Sciatic nerve (tissue), 2 donors: ENCODE measurements around the gene TUBB2B. TPM values are rescaled to one million over a fixed set of nuclear protein-coding genes. Genes with fewer than 3 reads are reported as not detected.
"Not testable (repeated sequence)": the region's sequence is repeated elsewhere in the genome, so short reads cannot be mapped to it uniquely, and the experiment has no call there.

ENCODE experiments used
- ATAC-seq: fragments of 200-7000 bp; cut with Tn5 transposase; one replicate; pipeline ENCODE4 v1.9.1; 2020; ENCODE audit warnings: mild to moderate bottlenecking, moderate library complexity
- DNase-seq: peaks from one replicate; pipeline ENCODE4 v3.0.0-alpha.2; 2020; ENCODE audit warnings: low spot score
- intact Hi-C: fragments of 100-400 bp; cut with DNase I; formaldehyde crosslinking; loops from one replicate; pipeline ENCODE4 v1.14.2; 2022
- total RNA-seq: library from RNA; stranded (reverse); fragmentation: NEBNext Ultra II Directional; extraction: Animal tissue kit (Norgen Biotek cat#: 25700); gene quantifications from one replicate; pipeline ENCODE4 v1.2.1, GENCODE V29; 2021
- donor health status: DM: no; HTN: no; CAD: no.
- donor health status: DM: no; HTN: no; CAD: no.

TUBB2B gene
- total RNA-seq, 1 donor from 2014 or later, result 39.4 TPM

DNA sequence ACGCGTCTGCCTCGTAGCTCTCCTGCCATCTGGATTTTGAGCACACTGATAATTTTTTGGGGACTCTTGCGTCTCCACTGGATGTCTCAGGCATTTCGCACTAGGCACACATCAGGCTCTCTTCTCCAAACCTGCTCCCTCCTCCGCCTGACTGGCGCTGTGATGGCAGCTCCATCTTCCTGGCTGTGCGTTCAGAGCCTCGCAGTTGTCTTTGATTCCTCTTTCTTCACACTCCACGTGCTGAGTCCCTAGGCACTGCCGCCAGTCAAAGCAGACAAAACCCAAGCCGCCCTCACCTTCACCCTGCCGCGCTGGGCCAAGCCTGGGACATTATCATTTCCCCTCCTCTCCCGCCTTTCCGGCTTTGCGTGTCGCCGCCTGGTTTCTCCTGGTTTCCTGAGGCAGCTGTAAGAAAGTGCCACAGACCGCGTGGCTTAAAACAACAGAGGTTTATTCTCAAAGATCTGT is 32.1 kb upstream of the TUBB2B start:
- intact Hi-C loops, result loop anchor here (5.0 to 10.0 kb wide), 2 partner anchors 95 to 137 kb away; no protein-coding TSS in a partner anchor
- ATAC-seq (no peak), DNase-seq (no peak)

DNA sequence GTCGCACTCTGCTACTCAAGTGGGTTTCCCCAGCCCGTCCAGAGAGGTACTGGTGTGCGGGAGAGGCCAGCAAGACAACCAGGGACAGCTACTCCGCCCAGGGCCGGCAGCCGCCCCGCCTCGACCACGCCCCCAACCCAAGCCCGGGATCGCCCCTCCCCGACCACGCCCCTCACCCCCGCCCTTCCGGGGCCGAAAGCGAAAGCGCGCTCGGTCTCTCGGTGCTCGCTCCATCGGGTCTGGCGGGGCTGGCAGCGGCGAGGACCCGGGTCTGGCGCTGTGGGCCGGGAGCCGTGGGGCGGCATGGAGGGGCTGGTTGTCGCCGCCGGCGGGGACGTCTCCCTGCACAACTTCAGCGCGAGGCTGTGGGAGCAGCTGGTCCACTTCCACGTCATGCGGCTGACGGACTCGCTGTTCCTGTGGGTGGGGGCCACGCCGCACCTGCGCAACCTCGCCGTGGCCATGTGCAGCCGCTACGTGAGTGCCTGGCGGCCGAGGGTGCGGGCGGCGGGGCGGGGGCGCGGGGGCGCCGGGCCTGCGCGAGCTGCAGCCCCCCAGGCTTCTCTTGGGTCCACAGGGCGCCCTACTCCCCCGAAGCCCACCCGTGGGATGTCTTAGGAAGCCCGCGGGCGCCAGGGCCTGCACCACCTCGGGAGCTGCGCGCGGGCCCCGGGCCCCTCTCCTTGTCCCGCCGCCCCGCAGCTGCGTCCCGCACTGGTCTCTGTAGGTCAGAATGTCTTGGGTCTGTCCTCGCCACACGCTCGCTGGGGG is 31.5 kb upstream of the TUBB2B start, which contains the start of gene PSMG4:
PSMG4 (plus strand) TSS at position 228 of the 771 bp plus-strand sequence; CDS start at position 304, 76 bp downstream.
- DNase-seq, result peak; percentile 99
- ATAC-seq, result peak; percentile 98
- intact Hi-C loops, result loop anchor here (5.0 to 10.0 kb wide), 2 partner anchors 94 to 137 kb away; no protein-coding TSS in a partner anchor

DNA sequence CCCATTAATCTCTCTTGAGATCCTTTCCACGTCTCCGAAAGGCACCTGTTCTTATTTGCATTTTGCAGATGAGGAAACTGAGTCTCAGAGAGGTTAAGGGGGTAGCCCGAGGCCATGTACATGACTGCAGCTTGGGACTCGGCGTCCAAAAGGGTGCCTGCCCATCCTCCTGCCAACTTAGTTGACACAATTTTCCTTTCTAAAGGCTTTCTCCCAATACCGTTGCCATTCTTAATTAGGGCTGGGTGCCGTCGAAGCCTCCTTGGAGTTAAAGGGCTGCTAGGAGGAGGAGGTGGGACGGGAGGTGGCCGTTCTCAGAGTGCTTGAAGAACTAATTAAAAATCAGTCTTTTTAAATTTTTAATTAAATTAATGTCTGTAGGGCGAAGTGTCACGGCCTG is 30.7 kb upstream of the TUBB2B start:
- DNase-seq (no peak), ATAC-seq (no peak)
- intact Hi-C loops, result loop anchor here (5.0 to 10.0 kb wide), 2 partner anchors 93 to 136 kb away; no protein-coding TSS in a partner anchor

DNA sequence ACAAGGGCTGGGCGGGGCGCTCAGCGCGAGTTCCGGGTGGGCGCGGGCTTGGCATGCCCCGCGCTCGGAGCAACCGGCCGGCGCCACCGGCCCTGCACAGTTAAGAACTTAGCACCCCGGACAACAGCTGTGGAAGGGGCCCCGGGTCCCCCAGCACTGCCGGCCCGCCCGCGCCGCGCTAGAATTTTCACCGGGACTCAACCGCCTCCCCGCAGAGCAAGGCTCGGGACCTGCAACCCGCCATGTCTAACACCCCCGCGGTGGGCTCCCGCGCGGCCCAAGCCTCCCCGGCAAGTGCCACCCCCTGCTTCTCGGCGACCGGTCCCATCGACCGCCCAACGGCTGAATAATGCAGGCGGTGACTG is 26.1 kb upstream of the TUBB2B start:
- DNase-seq (no peak), ATAC-seq (no peak)
- intact Hi-C loops, result loop anchor here (10.0 kb wide), 1 partner anchor 89 kb away; no protein-coding TSS in a partner anchor

DNA sequence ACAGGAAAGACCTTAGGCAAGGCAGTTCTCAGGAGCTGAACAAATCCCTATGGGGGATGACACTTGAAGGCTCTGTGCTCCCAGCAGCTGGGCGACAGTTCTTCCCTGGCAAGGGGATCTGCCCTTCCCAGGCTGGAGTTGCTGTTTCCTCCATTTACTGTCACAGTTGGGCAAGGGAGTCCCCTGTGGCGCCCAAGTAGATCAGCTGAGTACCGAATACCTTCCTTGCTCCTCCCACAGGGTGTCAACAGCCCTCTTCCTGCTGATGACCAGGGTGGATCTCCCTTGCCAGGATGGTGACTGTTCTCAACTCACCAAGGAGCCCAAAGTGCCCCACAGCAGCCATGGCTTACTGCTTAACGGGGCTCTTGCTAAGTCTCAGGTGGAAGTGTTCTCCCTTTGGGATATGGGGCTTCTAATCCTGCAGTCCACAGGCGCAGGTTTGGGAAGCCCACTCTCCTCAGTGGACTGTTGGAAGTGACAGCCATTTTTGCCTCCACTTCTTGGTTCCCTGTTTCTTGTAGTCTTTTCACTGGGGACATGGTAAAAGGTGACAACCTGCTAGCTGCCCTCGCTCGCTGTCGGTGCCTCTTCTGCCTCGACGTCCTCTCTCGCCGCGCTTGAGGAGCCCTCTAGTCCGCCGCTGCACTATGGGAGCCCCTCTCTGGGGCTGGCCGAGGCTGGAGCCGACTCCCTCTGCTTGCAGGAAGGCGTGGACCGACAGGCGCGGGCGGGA is 25.6 kb upstream of the TUBB2B start:
- intact Hi-C loops, result loop anchor here (10.0 kb wide), 1 partner anchor 88 kb away; no protein-coding TSS in a partner anchor

DNA sequence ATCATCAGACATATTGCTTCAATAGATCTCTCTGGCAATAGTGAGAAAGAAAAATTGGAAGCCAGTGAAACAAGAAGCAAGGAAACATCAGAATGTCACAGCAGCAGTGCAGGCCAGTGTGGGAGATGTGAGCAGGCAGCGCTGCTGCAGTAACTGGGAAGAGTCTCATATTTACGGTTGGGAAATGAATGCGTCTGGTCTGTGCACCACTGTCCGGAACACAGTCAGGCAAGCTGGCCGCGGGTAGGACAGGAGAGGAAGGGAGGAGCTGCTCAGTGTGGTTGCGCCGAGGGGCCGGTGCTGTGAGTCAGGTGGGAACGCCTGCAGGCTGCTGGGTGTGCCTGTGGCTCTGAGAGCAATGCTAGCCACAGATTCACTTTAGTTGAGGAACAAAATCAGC is 24.9 kb upstream of the TUBB2B start:
- no peak for DNase-seq
- intact Hi-C loops, result loop anchor here (10.0 kb wide), 1 partner anchor 88 kb away; no protein-coding TSS in a partner anchor
- no peak for ATAC-seq

More for the DNA sequence above, 25.6 kb upstream of the TUBB2B start:
- ATAC-seq, result no peak
- DNase-seq, result no peak

DNA sequence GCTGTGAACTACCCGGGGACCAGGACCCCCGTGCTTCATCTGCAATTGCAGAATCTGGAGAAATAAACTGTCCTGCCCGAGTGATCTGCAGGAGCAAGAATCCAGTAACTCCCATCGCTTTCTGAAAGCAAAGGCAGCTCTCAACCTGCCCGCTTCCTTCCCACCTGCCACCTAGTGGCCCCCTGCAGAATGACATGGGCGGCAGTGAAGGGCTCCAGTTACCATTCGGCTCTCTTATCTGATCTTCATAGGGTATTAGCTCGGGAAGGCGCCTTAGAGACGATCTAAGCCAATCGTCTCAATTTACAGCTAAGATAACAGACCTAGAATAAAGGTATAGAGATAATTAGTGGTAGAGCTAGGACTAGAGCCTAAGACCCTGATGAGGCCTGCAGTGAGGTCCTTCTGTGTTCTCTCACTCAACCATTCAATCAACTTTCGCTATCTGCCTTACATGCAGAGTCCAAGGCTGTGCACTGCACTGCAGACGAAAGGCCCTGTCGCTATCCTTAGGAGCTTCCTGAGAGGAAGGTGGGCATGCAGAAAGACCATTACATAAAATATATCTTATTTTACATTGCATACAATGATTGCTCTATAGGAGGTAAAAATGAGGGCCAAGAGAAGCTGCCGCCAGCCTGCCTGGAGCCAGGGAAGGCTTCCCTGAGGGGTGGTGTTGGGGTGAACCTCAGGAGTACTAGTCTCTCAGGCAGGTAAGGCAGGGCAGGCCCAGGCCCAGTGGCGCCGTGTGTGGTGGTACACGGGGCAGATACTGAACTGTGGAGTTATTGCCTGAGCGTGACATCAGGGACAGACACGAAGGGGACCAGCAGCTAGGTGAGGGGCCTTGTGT is 24.2 kb upstream of the TUBB2B start:
- peak; percentile 92 for DNase-seq
- peak; percentile 78 for ATAC-seq
- intact Hi-C loops, result loop anchor here (10.0 kb wide), 1 partner anchor 87 kb away; no protein-coding TSS in a partner anchor

DNA sequence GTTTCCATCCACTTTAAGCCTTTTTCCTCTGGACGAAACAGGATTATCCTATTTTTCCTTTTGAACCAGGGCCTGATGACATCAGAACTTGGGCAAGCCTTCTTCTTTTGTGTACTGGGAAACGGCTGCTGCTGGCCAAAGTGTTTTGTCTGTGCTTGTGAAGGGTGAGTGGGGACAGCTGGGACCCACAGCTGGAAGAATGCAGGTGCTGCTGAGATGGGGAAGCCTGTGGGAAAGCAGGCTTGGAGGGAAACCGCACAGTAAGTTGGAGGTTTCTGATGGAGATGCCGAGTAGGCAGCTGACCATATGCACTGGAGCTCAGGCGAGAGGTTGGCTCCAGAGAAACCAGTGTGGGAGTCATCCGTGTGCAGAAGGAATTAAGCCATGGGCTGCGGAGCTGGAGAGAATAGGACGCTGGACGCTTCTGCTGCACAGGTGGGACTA is 22.8 kb upstream of the TUBB2B start:
- ATAC-seq (no peak), DNase-seq (no peak)
- intact Hi-C loops, result loop anchor here (10.0 kb wide), 1 partner anchor 85 kb away; no protein-coding TSS in a partner anchor

DNA sequence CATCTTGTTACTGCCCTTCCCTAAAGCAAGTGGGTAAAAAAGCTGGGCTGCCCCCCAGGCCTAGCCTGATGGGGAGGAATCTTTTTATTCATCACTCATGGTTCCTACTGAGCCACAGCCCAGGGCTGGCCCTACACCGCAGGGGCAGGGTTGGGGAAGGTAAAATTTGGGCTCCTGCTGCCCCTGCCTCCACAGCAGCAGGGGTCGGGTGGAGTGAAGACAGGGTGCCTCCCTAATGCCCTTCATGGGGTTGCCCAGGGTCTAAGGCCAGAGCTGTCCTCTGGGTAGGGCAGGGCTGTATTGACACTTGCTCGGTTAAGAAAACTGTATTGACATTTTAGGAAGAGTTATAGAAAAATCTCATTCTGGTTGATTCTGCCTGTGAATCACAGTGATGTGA is 22.4 kb upstream of the TUBB2B start:
- ATAC-seq (no peak), DNase-seq (no peak)
- intact Hi-C loops, result loop anchor here (10.0 kb wide), 1 partner anchor 85 kb away; no protein-coding TSS in a partner anchor

DNA sequence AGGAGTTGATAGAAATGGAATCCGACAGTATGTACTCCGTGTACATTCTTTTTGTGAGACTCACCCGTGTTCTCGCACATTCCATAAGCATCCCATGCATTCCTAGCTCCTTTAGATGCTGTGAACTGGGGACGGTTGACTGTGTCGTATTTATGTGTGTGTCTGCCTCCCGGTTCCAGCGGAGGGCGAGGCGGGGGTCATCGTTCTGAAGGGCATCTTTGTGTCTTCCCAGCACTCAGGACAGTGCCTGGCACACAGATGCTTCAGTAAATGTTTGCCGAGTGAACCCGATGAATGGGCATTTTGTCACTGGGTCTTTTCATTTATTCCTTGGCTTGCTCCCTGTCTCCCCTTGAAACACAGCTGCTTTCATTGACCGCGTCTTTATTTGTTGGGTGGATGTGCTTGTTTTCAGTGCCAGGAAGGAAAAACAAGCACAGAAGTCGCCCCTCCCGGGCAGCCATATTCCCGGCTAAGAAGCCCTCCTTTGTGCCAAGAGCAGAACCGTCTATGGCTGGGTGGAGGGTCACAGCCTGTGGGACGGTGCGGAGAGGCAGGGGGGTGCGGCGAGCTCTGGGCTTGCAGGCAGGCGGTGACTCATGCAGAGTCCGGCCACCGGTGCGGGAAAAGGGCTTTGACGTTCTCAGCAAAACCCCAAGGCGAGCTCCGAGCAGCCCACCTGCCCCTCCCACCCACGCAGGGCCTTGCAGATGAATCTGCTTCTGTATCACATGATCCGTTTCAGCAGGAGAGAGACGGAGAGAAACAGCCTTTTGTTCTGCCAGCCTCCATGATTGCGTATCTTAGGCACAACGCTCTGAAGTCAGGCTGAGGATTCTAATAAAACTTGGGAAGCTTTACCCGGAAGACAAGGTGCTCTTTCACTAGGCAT is 20.0 kb upstream of the TUBB2B start:
- DNase-seq, result peak; percentile 88
- intact Hi-C loops, result no loop called here
- peak; percentile 87 for ATAC-seq

DNA sequence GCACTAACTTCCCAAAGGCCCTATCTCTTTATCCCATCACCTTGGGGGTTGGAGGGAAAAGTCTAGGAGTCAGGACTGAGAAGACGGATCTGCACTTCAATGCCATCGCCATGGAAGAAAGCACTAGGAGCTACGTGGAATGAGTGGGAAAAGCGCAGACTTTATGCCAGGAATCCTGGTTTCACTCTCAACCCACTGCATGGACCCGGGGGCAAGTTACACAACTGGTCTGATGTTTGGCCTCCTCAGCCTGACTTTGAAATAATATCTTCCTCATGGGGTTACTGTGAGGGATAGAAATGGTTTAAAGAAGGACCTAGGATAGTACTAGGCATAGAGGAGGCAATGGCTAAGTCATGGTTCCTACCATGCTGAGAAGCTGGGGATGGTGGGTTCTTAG is 17.8 kb upstream of the TUBB2B start:
- intact Hi-C loops, result no loop called here
- peak; percentile 28 for DNase-seq
- ATAC-seq, result no peak

DNA sequence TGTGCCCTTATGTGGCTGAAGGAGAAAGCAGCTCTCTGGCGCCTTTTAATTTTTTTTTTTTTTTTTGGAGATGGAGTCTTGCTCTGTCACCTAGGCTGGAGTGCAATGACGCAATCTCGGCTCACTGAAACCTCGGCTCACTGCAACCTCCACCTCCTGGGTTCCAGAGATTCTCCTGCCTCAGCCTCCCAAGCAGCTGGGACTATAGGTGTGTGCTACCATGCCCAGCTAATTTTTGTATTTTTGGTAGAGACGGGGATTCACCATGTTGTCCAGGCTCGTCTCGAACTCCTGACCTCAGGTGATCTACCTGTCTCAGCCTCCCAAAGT is 17.3 kb upstream of the TUBB2B start:
- ATAC-seq, intact Hi-C loops: not testable (repeated sequence)
- peak; percentile 13 for DNase-seq

DNA sequence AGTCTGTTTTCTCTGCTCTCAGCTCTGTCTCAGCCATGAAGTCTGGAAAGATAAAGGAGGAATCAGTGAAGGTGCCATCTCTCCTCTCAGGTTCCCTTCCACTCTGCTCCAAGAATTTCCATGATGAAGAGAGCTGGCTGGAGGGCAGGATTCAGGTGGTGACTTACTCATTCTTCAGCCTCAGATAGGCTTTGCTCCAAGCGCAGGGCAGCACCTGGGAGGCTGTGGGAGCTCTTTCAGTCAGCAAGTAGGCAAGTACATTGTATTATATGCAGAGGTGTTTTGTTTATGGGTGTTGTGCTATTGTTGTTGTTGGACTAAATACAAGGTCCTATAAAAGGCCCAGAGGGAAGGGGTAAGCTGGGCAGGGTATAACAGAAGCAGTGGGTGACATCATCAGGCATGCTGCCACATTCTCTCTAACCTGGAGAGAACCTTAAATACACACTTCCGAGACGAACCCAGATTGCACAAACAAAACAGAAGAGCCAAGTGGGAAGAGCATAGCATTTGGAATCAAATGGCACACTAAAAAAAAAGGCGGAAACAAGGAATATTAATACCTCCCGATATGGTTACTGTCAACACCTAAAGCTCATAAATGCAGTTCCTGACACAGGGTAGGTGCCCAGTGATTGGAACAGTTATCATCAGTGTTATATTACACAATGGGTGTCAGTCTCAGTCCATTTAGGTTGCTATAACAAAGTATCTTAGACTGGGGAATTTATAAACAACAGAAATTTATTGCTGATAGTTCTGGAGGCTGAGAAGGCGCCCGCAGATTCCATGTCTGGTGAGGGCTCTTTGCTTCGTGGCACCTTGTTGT is 16.8 kb upstream of the TUBB2B start:
- peak; percentile 19 for DNase-seq
- ATAC-seq, result no peak
- intact Hi-C loops, result no loop called here

DNA sequence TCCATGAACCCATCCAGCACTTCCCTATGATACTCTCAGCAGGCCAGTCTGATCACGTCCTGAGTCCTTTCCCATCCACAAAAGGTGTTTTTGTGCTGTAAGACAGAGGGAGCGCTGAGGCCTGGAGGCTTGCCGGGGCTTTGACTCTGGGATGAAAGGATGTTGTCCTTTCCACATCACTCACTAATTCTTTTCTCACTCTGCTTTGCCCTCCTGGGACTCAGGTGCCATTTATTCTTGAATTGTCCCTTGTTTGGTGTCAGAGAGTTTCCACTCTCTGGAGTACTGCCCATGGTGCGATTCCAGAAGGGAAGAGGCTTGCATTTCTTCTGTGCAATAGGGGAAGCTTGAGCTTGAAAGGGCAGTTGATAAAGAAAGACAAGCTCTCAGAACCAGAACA is 15.3 kb upstream of the TUBB2B start:
- DNase-seq (peak; percentile 33), ATAC-seq (no peak)
- intact Hi-C loops, result no loop called here

DNA sequence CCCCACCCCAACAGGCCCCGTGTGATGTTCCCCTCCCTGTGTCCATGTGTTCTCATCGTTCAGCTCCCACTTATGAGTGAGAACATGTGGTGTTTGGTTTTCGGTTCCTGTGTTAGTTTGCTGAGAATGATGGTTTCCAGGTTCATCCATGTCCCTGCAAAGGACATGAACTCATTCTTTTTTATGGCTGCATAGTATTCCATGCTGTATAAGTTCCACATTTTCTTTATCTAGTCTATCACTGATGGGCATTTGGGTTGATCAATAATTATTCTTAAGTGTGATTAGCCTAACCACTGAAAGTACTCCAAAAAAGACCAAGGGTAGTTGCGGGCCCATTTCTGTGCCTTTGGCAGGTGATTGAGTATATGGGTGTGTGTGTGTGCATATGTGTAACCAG is 14.3 kb upstream of the TUBB2B start:
- ATAC-seq, intact Hi-C loops, DNase-seq: not testable (repeated sequence)

DNA sequence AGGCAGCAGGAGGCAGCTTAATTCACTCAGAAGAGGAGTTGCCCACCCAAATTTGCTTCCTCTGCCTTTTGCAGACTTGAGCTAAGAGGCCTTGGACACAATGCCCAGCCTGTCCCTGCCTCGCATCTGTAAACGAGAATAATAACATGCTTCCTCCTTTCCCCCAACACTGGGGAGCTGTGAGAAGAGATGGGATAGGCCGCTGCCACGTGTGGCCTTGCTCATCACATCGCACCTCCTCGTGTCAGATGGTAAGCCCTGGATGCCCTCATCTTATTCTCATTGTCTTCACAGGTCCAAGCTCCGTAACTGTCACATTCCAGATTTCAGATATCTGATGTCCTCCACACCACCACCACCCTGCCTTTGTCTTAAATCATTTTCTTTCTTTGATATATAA is 13.1 kb upstream of the TUBB2B start:
- intact Hi-C loops, result no loop called here
- no peak for ATAC-seq
- peak; percentile 15 for DNase-seq
